PC-9 (cell line): ENCODE measurements around the gene EDN1. TPM values are rescaled to one million over a fixed set of nuclear protein-coding genes. Genes with fewer than 3 reads are reported as not detected.

Experiments used
- BruUV-seq: library from RNA; stranded (reverse); fragments of 400-500 nt; replicated peaks from 2 replicates; lab custom pipeline; 2021; lab: Mats Ljungman, UMichigan
- CTCF ChIA-PET: fragments of 300-600 bp; sonication (Branson Sonifier 250); formaldehyde crosslinking; loops from one replicate; lab custom pipeline; 2022; ENCODE audit warnings: antibody characterized with exemption; lab: Charles Lee
- POLR2A ChIA-PET: fragments of 300-600 bp; sonication (Branson Sonifier 250); formaldehyde crosslinking; loops from one replicate; lab custom pipeline; 2022; ENCODE audit warnings: antibody characterized with exemption; ENCODE audit not compliant: unreplicated experiment; lab: Charles Lee
- DNase-seq, 2 experiments: peaks; one replicate each; pipeline versions ENCODE4 v3.0.0 to v3.0.0-alpha.2; 2015 to 2022; ENCODE audit warnings: mixed read lengths in 1 of 2
- H2AFZ ChIP-seq: fragments of 200-600 bp; sonication (generic); 2 replicates; pipeline ENCODE4 v1.8.1; 2017; ENCODE audit warnings: antibody characterized with exemption
- H3F3A ChIP-seq: fragments of 200-600 bp; sonication (generic); 2 replicates; pipeline ENCODE4 v1.8.1; 2017; ENCODE audit warnings: antibody characterized with exemption, mild to moderate bottlenecking, low read depth; ENCODE audit not compliant: insufficient read depth
- H3K27ac ChIP-seq: fragments of 200-600 bp; sonication (generic); 2 replicates; pipeline ENCODE4 v1.6.1; 2016; ENCODE audit warnings: mixed run types
- H3K27me3 ChIP-seq: fragments of 200-600 bp; sonication (generic); 2 replicates; pipeline ENCODE4 v1.6.1; 2016; ENCODE audit warnings: low read depth, mixed run types; ENCODE audit not compliant: insufficient read depth
- H3K36me3 ChIP-seq: fragments of 200-600 bp; sonication (generic); 2 replicates; pipeline ENCODE4 v1.6.1; 2016; ENCODE audit warnings: low read depth, mixed run types
- H3K4me1 ChIP-seq: fragments of 200-600 bp; sonication (generic); replicated peaks from 2 replicates; pipeline ENCODE4 v1.6.1; 2016; ENCODE audit warnings: mixed run types; ENCODE audit not compliant: insufficient read depth
- H3K4me2 ChIP-seq: fragments of 200-600 bp; sonication (generic); 2 replicates; pipeline ENCODE4 v1.6.1; 2017; ENCODE audit warnings: mixed run types
- H3K4me3 ChIP-seq: fragments of 200-600 bp; sonication (generic); 2 replicates; pipeline ENCODE4 v1.6.1; 2016; ENCODE audit warnings: mixed run types
- H3K79me2 ChIP-seq: fragments of 200-600 bp; sonication (generic); 2 replicates; pipeline ENCODE4 v1.6.1; 2017; ENCODE audit warnings: low read depth, mixed run types
- H3K9me2 ChIP-seq: fragments of 200-600 bp; sonication (generic); 2 replicates; pipeline ENCODE4 v1.8.1; 2017; ENCODE audit warnings: mild to moderate bottlenecking; ENCODE audit not compliant: insufficient read depth
- H3K9me3 ChIP-seq: fragments of 200-600 bp; sonication (generic); 2 replicates; pipeline ENCODE4 v1.8.1; 2016; ENCODE audit warnings: low read depth; ENCODE audit not compliant: insufficient read depth
- H4K20me1 ChIP-seq: fragments of 200-600 bp; sonication (generic); 2 replicates; pipeline ENCODE4 v1.8.1; 2017; ENCODE audit not compliant: insufficient read depth
- CTCF ChIP-seq: fragments of 200-600 bp; sonication (generic); conservative IDR thresholded peaks from 2 replicates; pipeline ENCODE4 v1.6.1; 2017; ENCODE audit warnings: mixed run types, antibody characterized with exemption, mild to moderate bottlenecking, moderate library complexity
- EZH2 ChIP-seq: fragments of 200-600 bp; sonication (generic); IDR thresholded peaks from 2 replicates; pipeline ENCODE4 v1.8.0; 2017; ENCODE audit warnings: antibody characterized with exemption, low read depth
- intact Hi-C: fragments of 100-400 bp; cut with micrococcal nuclease; formaldehyde crosslinking; loops from one replicate; pipeline ENCODE4 v1.10.0; 2022; ENCODE audit not compliant: unreplicated experiment
- total RNA-seq: library from RNA; stranded (reverse); gene quantifications from 2 replicates; pipeline ENCODE4 v1.2.3, GENCODE V29; 2021

Gene EDN1
- total RNA-seq, 1 experiment from 2014 or later = 3.3 TPM

DNA sequence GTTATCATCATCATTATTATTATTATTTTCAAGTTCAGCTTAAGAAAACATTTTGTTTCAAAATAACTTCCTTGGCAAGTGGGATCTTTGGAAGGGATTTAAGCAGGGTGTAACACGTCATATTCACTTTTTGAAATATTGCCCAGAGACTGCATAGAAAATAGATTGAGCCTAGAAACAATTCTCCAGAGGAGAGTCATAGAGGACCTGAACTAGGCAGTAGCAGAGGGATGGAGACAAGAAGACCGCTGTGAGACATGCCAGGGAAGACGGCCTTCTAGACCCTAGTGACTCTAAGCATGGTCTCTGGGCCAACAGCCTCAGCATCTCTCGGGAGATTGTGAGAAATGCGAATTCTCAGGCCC lies 55.5 kb downstream of the EDN1 start:
- BruUV-seq = no TSS peak
- no peak overlapping the region for H3K27ac ChIP-seq

More for the DNA sequence above, 55.5 kb downstream of the EDN1 start:
- Histone ChIP-seq H4K20me1 (no peaks in the 10 kb centered on the region), H3K9me2 (no peaks in the 10 kb centered on the region), H3K4me3 (no peak overlapping the region), H3K9me3 (no peaks in the 10 kb centered on the region), H3K4me2 (no peak overlapping the region), H2AFZ (no peak overlapping the region), H3F3A (peaks cover 26% of the 10 kb centered on the region), H3K79me2 (no peaks in the 10 kb centered on the region), H3K36me3 (no peaks in the 10 kb centered on the region), H3K27me3 (no peaks in the 10 kb centered on the region), H3K4me1 (peaks cover 40% of the 10 kb centered on the region)
- ChIA-PET POLR2A (no interaction called here), CTCF (interaction anchor here (0.6 kb wide), 1 partner anchor 550 kb away, joined by 4 read pairs; no protein-coding TSS in a partner anchor)
- no peak for TF ChIP-seq CTCF
- TF ChIP-seq EZH2 = no peak
- intact Hi-C loops = no loop called here
- no peak for DNase-seq
